Inflammatory macrophage treated with lipopolysaccharide for 4 hours (primary cell): ENCODE data around the gene CTSL.

Source experiments
- DNase-seq: peaks from one replicate; pipeline ENCODE4 v3.0.0-alpha.2; 2020

CTSL gene

DNA sequence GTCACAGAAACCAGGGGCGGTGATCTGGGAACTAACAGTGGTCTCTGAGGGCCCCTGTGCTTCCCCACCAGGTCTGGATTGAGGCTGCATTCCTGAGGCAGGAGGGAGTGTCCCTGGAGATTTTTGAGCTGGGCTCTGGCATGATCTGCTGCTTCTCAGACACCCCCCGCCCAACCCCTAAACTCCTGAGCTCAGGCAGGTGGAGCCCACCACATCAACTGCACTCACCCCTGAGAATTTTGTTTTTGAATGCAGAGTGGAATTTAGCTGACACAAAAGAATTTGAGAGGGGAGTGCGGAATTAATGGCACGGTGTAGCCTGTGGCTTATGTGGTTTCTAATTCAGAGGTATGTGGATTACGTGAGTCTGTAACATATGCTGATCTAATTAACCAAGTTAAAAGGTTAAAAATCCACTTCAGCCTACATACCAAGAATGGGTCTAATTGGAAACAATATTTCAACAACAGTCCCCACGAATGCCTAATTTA, 23.9 kb upstream of the CTSL start:
- no peak for DNase-seq

- no peak for DNase-seq
Measured at GRCh38 chr9:87702921-87703320, 23.0 kb upstream of the CTSL start.

GRCh38 chr9:87703636-87704276, 22.2 kb upstream of the CTSL start:
- DNase-seq: no peak

GRCh38 chr9:87704342-87704741, 21.6 kb upstream of the CTSL start:
- no peak for DNase-seq

GRCh38 chr9:87706066-87706739, 19.7 kb upstream of the CTSL start:
- no peak for DNase-seq

GRCh38 chr9:87707805-87708506, 18.0 kb upstream of the CTSL start:
- DNase-seq: peak; percentile 74

DNA sequence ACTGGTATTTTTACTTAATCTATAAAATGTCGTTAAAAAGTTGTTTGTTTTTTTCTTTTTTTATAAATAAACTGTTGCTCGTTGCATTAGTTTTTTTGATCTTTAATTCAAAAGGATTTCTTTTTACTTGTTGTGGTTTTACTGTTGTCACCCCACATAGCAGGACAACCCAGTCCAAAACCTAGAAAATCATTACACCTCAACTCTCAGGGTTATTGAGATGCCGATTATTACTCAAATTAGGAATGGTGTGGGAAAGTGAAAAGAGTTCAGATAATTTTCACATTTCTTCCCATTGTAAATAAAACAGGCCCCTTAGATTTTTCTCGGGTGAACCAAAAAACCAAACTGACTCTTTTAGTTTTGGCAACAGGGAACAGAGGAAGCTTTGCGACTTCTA, 17.4 kb upstream of the CTSL start:
- no peak for DNase-seq

DNA sequence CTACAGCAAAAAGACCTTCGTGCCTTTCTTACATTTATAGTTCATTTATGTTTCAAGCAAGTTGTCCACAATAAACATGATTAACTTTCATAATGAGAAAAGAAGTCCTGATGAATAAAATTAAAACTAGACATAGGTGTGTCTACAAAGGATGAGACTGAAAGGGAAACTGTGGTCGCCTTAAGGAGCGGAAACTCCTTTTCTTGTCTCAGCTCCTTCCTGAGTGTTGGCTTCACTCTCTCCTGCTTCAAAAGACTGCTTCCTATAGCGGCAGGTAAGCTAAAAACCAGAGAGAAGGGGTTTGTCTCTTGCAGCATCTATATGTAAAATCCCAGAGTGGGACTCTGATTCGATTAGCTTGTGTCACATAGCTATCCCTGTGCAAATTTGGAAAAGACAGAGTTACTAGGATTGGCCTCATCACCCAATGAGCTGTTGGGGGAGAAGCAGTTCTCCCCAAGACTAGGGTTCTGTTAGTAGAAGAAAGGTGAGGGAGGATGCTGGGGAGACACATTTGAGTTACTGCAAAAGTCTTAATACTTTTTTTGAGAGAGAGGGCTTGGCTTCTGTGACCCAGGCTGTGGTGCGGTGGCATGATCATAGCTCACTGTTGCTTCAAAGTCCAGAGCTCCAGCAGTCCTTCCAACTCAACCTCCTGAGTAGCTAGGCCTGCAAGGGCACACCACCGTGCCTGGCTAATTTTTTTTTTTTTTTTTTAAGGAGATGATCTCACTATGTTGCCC, 16.8 kb upstream of the CTSL start:
- no peak for DNase-seq

GRCh38 chr9:87710443-87710842, 15.5 kb upstream of the CTSL start:
- DNase-seq: no peak

DNA sequence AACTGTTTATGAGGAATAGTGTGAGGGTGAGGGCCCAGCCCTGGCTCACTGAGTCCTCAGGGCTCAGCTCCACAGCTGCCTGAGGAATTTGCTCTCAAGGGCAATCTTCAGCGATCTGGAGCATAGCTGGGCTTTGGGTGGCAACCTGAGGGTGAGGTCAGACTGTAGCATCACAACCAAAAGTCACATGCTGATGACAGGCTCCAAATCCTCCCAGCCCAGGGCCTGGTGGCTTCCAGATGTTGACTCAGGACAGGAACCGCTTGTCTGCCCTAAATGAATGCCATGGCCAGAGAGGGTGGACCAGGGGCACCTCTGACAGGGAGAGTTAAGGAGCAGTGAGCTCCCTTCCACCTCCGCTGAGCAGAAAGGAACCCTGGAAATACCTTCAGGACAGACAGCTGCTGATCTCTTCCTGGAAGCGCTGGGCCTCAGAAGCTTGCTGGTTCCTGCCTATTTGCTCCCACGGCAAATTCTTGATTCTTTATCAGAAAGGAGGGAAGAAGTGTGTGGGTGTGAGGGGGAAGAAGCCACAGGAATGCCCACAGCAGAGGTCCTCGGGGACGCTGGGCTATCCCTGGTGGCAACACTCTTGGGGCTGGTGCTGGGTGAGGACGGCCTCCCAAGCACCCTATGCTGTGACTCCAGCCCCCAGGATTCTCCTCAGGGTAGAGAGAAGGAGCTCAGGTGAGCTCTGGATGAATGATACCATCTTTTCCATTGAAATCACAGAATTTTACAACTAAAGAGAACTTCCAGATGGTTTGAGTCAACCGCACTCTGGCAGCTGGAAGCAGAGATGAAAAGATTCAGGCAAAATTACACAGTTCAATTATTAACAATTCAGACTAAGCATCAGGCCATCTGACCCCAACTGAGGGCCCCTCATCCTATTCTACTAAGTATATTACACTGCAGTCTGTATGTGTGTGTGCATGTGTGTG, 13.8 kb upstream of the CTSL start:
- DNase-seq: peak; percentile 95

DNA sequence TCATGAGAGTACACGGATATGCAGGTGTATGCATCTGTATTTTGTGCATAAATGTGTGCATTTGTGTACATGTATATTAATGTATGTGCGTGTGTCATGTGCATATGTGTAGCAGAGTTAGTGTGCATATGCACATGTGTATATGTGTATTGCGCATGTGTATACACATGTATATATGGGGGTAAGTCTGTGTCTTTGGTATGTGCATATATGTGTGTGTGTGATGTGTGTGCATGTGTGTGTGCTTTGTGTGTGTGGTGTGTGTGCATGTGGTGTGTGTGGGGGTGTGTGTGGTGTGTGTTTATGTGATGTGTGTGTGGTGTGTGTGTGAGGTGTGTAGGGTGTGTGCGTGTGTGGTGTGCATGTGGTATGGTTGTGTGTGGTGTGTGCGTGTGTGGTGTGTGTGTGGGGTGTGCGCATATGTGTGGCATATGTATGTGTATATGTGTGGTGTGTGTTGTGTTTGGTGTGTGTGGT, 13.1 kb upstream of the CTSL start:
- no peak for DNase-seq

DNA sequence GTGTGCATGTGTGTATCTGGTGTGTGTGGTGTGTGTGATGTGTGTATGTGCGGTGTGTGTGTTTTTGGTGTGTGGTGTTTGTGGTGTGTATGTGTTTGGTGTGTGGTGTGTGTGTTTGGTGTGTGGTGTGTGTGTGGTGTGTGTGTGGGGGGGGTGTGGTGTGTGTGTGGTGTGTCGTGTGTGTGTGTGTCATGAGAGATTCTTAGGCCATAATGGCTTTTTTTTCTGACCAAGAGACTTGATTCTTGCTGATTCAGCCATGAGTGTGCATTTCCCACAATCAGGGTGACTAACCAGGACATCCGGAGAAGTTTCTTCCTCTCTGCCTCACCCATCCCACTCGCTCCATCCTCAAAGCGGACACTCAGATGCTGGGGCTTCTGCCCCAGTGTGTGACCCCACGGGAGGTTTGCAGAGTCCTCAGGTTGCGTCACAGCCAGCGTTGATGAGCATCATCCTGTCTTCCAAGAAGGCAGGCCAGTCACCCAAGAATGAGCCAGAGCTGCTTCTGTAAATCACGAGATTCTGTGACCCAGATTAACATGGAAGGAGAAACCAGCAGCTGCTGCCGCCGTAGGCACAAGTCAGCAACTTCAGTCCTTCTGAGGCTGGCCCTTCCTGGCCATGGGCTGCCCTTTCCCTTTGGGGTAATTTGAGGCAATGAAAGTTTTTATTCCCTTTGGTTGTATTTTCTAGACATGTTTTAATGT, 12.5 kb upstream of the CTSL start:
- peak; percentile 100 for DNase-seq

- DNase-seq: no peak
Measured at GRCh38 chr9:87713988-87714330, 12.0 kb upstream of the CTSL start.

DNA sequence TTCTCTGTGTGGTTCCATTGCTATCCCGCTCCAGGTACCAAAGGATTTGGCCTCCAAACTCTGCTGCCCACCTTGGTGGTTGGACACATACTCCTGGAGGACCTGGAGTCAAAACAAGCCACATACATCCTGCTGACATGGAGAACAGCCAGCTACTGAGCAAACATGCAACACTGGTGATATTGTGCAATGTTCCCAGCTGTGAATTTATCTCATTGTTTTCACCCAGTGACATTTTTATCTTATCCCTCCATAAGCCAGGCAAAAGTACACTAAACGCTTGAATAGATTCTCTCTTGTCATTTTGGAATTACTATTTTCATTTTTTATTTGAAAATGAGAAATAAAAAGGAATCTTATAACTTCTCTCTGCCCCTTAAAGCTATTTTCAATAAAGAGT, 11.1 kb upstream of the CTSL start:
- DNase-seq: peak; percentile 74

GRCh38 chr9:87716141-87716540, 9.8 kb upstream of the CTSL start:
- no peak for DNase-seq

GRCh38 chr9:87717456-87717855, 8.5 kb upstream of the CTSL start:
- no peak for DNase-seq

GRCh38 chr9:87718231-87718630, 7.7 kb upstream of the CTSL start:
- DNase-seq: no peak

GRCh38 chr9:87718852-87719612, 6.9 kb upstream of the CTSL start:
- peak; percentile 58 for DNase-seq

GRCh38 chr9:87720173-87720572, 5.7 kb upstream of the CTSL start:
- DNase-seq: no peak

- DNase-seq: peak; percentile 97
Measured at GRCh38 chr9:87722393-87723088, 3.4 kb upstream of the CTSL start.
